Stimulated activated CD4-positive, alpha-beta T cell treated with anti-CD3 and anti-CD28 coated beads, Interleukin-15, amount 100 ng/mL, for 48 hours (primary cell): Measurements from ENCODE around the gene MANBA.
"Not testable (repeated sequence)": the region's sequence is repeated elsewhere in the genome, so short reads cannot be mapped to it uniquely, and the experiment has no call there.

Source experiments
- DNase-seq, 2 donors: peaks; one replicate each; pipeline ENCODE4 v3.0.0-alpha.2; 2020; ENCODE audit warnings: low read depth in 2 of 2

MANBA gene

GRCh38 chr4:102722740-102723139 is 38.0 kb downstream of the MANBA start:
- DNase-seq: no peak

DNA sequence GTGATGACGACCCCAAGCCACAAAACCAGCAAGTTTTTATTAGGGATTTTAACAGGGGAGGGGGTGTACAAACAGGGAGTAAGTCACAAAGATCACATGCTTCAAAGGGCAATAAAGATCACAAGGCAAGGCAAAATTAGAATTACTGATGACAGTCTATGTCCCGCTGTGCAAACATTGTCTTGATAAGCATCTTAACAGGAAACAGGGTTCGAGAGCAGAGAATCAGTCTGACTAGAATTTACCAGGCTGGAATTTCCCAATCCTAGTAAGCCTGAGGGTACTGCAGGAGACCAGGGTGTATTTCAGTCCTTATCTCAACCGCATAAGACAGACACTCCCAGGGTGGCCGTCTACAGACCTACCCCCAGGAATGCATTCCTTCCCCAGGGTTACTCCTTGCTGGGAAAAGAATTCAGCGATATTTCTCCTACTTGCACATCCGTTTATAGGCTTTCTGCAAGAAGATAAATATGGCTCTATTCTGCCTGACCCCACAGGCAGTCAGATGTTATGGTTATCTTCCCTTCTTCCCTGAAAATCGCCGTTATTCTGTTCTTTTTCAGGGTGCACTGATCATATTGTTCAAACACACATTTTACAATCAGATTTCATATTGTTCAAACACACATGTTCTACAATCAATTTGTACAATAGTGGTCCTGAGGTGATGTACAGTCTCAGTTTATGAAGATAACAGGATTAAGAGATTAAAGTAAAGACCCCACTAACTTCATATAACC is 41.8 kb downstream of the MANBA start:
- not testable (repeated sequence) for DNase-seq

- DNase-seq: no peak
Measured at GRCh38 chr4:102717448-102718092, 43.2 kb downstream of the MANBA start.

- DNase-seq: no peak
Measured at GRCh38 chr4:102715057-102715456, 45.7 kb downstream of the MANBA start.

GRCh38 chr4:102713774-102714173 is 47.0 kb downstream of the MANBA start:
- DNase-seq: not testable (repeated sequence)

- no peak for DNase-seq
Measured at GRCh38 chr4:102713096-102713495, 47.7 kb downstream of the MANBA start.

DNA sequence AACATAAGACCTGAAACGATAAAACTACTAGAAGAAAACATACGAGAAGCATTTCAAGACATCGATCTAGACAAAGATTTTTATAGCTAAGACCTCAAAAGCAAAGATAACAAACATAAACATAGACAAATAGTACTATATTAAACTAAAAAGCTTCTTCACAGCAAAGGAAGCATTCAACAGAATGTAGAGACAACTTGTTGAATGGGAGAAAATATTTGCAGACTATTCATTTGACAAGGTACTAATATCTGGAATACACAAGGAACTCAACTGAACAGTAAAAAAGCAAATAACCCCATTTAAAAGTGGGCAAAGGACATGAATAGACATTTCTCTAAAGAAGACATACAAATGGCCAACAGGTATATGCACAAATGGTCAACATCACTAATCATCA is 49.8 kb downstream of the MANBA start:
- DNase-seq: no peak

DNA sequence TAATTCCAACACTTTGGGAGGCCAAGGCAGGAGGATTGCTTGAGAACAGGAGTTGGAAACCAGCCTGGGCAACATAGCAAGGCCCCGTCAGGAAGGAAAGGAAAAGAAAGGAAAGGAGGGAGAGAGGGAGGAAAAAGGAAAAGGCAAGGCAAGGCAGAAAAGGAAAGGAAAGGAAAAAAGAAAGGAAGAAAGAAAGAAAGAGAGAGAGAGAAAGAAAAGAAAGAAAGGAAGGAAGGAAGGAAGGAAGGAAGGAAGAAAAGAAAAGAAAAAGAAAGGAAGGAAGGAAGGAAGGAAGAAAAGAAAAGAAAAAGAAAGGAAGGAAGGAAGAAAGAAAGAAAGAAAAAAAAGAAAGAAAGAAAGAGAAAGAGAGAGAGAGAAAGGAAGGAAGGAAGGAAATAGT is 51.7 kb downstream of the MANBA start:
- not testable (repeated sequence) for DNase-seq

DNA sequence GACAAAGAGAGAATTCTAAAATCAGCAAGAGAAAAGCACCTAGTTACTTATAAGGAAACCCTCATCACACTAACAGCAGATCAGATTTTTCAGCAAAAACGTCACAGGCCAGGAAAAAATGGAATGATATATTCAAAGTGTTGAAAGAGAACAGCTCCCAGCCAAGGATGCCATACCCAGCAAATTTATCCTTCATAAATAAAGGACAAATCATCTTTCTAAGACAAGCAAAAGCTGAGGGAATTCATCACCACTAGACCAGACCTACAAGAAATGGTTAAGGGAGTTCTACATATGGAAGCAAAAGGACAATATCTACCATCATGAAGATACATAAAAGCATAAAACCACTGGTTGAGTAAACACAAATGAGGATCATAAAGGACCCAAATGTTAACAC is 53.6 kb downstream of the MANBA start:
- DNase-seq: no peak

DNA sequence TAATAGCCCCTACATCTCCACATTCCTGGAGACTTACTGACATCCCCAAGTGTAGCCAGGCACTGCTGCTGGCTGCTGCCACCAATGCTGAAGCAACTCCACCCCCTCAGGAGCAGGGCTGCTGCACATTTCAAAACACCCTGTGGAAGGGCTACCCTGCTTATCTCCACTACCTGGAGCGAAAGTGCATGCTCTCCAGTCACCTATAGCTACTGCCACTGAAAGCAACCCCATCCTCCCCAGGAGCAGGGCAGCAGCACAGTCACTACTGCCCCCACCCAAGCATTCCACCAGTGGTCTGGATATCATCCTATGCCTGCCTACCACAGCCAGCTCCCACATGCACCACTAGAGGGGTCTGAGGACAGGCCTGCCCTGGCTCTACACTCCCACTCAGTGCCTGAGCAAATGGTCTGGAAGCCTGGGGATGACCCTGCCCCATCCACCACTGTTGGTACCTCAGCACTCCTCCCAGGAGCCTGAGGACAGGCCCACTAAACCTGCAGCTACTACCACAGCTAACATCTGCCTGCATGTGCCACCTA is 55.3 kb downstream of the MANBA start:
- DNase-seq: no peak

DNA sequence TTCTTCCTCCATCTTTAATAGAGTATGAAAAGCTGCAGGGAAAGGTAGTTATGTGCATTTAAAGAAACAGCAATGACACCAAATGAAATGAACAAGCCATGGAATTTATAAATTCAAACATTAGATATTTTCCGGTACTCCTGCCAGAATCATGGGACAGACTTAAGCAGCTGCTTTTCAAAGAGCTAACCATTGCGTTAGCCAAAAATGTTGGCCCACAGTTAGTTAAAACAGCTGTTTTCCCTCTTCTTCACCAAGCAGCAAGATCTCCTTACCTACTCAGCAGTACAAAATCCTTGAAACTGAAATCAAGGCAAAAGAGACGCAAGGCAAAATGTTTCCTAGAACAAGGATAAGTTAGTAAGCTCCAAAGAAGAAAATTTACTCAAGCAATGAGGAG is 64.0 kb downstream of the MANBA start:
- DNase-seq: no peak

DNA sequence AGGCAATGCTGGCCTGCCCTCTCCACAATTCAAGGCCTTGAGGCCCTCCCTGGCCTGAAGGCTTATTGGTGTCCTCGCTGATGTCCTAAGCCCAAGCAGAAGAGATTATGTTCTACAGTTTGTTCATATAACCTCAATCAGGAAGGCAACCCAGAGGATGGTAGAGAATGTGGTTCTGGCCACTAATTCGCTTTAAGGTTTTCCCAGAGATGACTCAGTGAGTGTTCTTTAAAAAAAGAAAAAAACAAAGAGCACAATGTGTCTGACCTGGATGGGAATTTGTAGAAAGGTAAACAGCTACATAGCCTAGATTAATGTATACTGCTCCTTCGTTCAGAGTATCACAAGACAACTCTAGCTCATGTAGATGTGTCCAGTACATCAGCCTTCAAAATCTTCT is 66.0 kb downstream of the MANBA start:
- DNase-seq: no peak

DNA sequence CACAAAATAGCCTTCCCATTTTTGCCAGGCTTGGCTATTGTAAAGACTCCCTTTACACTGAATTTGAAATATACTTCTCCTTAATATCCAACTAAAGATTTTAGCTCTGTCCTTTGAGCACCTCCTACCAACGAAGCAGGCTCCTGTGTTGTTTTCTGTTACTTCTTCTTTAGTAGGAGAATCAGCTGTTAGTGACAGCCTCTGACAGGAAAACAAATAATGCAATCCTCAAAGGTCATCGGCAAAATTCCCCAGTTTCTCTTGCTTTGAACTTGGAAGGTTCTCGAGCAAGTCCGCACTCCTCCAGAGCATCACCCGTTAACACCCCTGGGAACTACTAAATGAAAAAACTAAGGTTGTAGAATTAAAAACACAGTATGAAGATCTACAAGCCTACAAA is 66.9 kb downstream of the MANBA start:
- no peak for DNase-seq

- no peak for DNase-seq
Measured at GRCh38 chr4:102693262-102693850, 67.4 kb downstream of the MANBA start.

- DNase-seq: no peak
Measured at GRCh38 chr4:102692474-102692873, 68.3 kb downstream of the MANBA start.

DNA sequence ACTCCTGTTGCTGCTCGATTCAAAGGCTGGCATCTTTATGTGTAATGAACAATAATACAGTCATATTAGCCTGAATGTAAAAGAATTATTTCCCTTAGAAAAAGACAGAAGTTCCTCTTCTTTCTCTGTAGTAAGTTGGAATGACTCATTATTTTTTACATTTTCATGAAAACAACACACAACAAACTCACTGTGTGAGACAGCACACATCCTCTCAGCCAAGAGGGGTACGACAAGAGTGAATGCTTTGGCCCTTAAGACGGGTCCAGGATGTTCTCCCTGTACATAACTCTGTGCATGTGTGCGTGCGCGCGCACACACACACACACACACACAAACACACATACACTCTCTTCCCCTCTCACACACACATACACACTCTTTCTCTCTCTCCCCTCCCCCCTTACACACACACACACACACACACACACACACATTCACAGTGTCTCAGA is 72.8 kb downstream of the MANBA start:
- DNase-seq: no peak

GRCh38 chr4:102687373-102687981 is 73.3 kb downstream of the MANBA start:
- DNase-seq: no peak

DNA sequence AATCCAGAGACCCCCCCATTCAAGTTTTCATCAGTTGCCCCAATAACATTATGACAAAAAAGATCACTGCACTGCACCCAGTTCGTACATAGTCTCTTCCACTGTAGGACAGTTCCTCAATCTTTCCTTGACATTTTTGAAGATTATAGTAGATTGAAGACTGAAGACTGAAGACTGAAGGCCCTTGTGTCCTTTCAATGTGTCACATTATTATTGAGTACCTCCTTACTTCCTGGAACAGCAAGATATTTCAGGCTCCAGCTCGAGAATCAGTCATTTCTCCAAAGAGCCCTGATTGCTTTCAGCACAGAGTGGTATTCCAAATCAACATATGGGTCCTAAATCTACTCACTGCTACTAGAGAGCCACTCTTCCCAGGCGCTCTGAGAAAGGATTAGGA is 75.0 kb downstream of the MANBA start:
- DNase-seq: no peak

- no peak for DNase-seq
Measured at GRCh38 chr4:102684610-102685052, 76.1 kb downstream of the MANBA start.

DNA sequence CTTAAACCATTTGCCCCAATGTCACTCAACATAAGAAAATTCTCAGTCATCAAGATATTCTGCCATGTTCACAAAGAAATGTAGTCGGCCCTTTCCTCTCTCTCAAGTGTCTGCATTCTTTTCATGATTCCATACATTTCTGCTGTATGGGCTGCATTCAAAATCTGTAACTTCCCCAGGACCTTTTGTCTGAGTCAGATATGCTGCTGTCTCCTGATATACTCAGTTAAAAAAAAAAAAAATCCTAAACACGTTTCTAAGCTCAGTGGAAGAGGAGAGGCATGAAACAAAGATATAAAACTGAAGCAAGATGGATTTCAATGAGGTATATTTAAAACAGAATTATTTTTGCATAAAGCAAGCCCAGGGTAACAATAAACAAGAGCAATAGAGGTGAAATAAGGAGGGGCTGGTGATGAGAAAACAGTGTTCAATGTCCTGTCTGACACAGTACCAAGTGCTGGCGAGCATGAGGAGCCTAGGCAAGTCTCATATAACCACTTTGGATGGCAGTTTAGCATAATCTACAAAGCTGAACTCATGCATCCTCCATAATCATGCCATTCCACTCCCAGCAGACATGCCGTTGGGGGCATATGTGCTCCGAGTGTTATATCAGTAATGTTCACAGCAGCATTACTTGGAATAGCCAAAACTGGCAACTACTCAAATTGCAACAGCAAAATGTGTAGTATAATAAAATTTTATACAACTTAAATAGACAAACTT is 76.7 kb downstream of the MANBA start:
- DNase-seq: no peak

- DNase-seq: no peak
Measured at GRCh38 chr4:102678695-102679335, 82.0 kb downstream of the MANBA start.
